Cardiac muscle cell (in vitro differentiated cells and primary cell): Measurements from ENCODE around the gene POFUT2. TPM values are rescaled to one million over a fixed set of nuclear protein-coding genes. Genes with fewer than 3 reads are reported as not detected.

Experiments
- DNase-seq, 2 donors: peaks; one replicate each; pipeline versions ENCODE4 v3.0.0 to v3.0.0-alpha.2; 2010 to 2017; ENCODE audit warnings: low read depth in 1 of 2, low spot score in 1 of 2
- H3K27ac ChIP-seq: fragments of 200-600 bp; sonication (generic); 2 replicates; pipeline ENCODE4 v1.5.1; 2016
- H3K27me3 ChIP-seq: fragments of 200-600 bp; sonication (generic); 2 replicates; pipeline ENCODE4 v1.6.0; 2016; ENCODE audit warnings: control low read depth
- H3K36me3 ChIP-seq: fragments of 200-600 bp; sonication (generic); 2 replicates; pipeline ENCODE4 v1.5.1; 2016; ENCODE audit warnings: control low read depth
- H3K4me1 ChIP-seq: fragments of 200-600 bp; sonication (generic); 2 replicates; pipeline ENCODE4 v1.8.1; 2017; ENCODE audit warnings: low read depth, mild to moderate bottlenecking, mixed run types
- H3K4me3 ChIP-seq: fragments of 200-600 bp; sonication (generic); 2 replicates; pipeline ENCODE4 v1.5.1; 2016; ENCODE audit warnings: mild to moderate bottlenecking
- H3K9me3 ChIP-seq: fragments of 200-600 bp; sonication (generic); 2 replicates; pipeline ENCODE4 v1.5.1; 2017; ENCODE audit warnings: low read depth, mild to moderate bottlenecking, control low read depth
- CTCF ChIP-seq: IDR thresholded peaks from 2 replicates; pipeline ENCODE4 v1.5.1; 2012; ENCODE audit warnings: low read depth, mild to moderate bottlenecking, low read length
- polyA plus RNA-seq: library from polyadenylated mRNA; unstranded; fragments of >200 nt; fragmentation: Nextera tagmentation; extraction: Ambion mirVana; gene quantifications from 2 replicates; pipeline ENCODE4 v1.2.1, GENCODE V29; 2016
- total RNA-seq: library from RNA; depleted of rRNA; stranded (reverse); fragments of >200 nt; gene quantifications from 2 replicates; pipeline ENCODE4 v1.2.3, GENCODE V29; 2016

Gene POFUT2
- total and polyA plus RNA-seq, 2 experiments from 2014 or later, result 46.1 to 46.8 TPM

GRCh38 chr21:45248301-45248892, 39.3 kb downstream of the POFUT2 start:
- Histone ChIP-seq H3K4me1 (peaks cover 12% of the 10 kb centered on the region), H3K27ac (peak overlapping the region; percentile 4), H3K27me3 (no peaks in the 10 kb centered on the region), H3K4me3 (no peak overlapping the region), H3K9me3 (no peaks in the 10 kb centered on the region), H3K36me3 (no peaks in the 10 kb centered on the region)
- DNase-seq, result no peak
- no peak for TF ChIP-seq CTCF

DNA sequence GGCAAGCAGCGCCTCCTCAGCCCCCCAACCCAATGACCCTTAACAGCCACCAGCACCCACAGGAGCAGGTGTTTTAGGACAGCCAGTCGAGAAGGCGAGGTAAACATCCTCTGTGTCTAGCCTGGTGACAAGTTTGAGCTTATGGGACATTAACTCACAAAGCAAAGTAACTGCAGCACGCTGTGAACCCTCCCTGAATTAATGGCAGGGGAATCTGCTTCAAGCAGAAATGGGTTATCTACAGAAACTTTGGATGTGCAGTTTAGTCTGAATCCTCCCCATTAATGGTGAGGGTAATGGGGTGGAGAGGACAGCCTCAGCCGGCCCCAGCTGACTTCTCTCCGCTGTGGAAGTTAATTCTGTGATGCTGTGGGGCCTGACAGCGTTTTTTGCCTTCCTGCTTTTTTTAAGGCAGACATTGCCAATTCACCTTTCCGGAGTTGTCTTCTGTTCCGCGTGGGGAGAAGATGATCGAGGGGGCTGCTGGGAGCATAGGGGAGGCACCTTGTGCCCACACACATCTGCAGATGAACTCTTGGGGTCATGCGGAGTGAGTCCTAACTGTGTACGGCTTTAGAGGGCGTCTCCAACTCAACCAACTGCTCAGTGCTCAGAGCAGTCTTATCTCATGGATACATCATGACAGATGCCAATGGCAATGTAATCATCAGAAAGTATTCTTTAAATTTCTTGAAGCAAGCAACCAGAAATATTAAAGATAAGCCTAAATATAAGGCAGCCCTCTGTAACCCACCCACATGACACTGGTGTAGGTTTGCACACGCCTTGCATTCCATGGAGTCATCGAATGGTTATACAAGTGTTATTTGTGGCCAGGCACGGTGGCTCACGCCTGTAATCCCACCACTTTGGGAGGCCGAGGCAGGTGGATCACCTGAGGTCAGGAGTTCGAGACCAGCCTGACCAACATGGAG, 41.0 kb downstream of the POFUT2 start:
- no peak for TF ChIP-seq CTCF
- no peaks in the 10 kb centered on the region for H3K27me3 ChIP-seq
- H3K36me3 ChIP-seq, result no peaks in the 10 kb centered on the region
- H3K9me3 ChIP-seq, result no peaks in the 10 kb centered on the region
- DNase-seq, result no peak
- no peak overlapping the region for H3K4me3 ChIP-seq
- H3K27ac ChIP-seq, result no peak overlapping the region
- H3K4me1 ChIP-seq, result peaks cover 12% of the 10 kb centered on the region

- H3K4me1 ChIP-seq, result peaks cover 12% of the 10 kb centered on the region
These were observed 42.8 kb downstream of the POFUT2 start for GRCh38 chr21:45244799-45245340.

GRCh38 chr21:45243603-45244002, 44.1 kb downstream of the POFUT2 start:
- no peak for DNase-seq
- H3K27ac ChIP-seq, result no peak overlapping the region
- no peak overlapping the region for H3K4me3 ChIP-seq
- peaks cover 3% of the 10 kb centered on the region for H3K4me1 ChIP-seq
- no peaks in the 10 kb centered on the region for H3K9me3 ChIP-seq
- TF ChIP-seq CTCF, result no peak
- no peaks in the 10 kb centered on the region for H3K36me3 ChIP-seq
- no peaks in the 10 kb centered on the region for H3K27me3 ChIP-seq

More at GRCh38 chr21:45244799-45245340, 42.8 kb downstream of the POFUT2 start:
- Histone ChIP-seq H3K27me3 (no peaks in the 10 kb centered on the region), H3K9me3 (no peaks in the 10 kb centered on the region), H3K27ac (no peak overlapping the region), H3K36me3 (no peaks in the 10 kb centered on the region), H3K4me3 (no peak overlapping the region)
- TF ChIP-seq CTCF, result no peak
- DNase-seq, result no peak

DNA sequence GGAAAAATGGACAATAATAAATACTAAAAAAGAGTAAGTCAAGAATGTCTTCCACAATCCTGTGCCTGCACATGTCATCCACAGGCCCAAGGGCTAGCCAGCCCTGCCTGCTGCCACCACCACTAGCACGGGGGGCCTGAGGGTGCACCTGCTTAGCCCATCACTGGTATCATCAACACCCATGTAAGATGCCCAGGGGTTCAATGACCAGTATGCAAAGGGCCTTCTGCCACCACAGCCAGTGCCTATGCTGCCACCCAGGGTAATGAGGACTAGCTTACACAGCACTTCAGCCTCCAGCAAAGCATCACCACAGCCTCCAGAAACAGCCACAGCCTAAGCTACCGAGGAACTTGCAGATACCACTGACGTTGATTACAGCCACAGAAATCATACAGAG, 46.3 kb downstream of the POFUT2 start:
- no peaks in the 10 kb centered on the region for H3K4me1 ChIP-seq
- no peak for TF ChIP-seq CTCF
- H3K9me3 ChIP-seq, result no peaks in the 10 kb centered on the region
- no peaks in the 10 kb centered on the region for H3K36me3 ChIP-seq
- no peaks in the 10 kb centered on the region for H3K27me3 ChIP-seq
- H3K4me3 ChIP-seq, result no peak overlapping the region
- H3K27ac ChIP-seq, result no peak overlapping the region
- no peak for DNase-seq
